ENCODE data around the gene IKZF2. TPM values are rescaled to one million over a fixed set of nuclear protein-coding genes. Genes with fewer than 3 reads are reported as not detected.

Gene IKZF2
- total RNA-seq, 2 experiments from 2014 or later = 20.0 to 45.1 TPM

DNA sequence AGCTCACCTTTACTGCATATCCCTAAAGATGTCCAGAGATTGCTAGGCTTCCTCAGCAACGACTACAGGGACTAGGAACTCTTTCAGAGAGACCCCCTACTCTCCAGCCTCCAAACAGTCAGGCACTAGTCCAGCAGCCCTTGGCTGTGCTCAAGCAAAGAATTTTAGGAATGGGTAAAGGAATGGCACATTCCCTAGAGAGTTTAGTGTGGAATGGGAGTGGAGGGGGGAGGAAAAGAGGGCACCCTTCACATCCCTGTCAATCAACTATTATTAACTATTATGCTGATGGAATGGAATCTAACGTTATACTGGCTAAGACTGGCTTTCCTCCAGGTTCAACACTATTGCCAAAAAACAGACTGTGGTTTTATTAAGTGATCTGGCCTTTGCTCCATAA lies 64.8 kb downstream of the IKZF2 start:
- CTCF ChIA-PET (ENCODE audit: unreplicated experiment) = no interaction called here

DNA sequence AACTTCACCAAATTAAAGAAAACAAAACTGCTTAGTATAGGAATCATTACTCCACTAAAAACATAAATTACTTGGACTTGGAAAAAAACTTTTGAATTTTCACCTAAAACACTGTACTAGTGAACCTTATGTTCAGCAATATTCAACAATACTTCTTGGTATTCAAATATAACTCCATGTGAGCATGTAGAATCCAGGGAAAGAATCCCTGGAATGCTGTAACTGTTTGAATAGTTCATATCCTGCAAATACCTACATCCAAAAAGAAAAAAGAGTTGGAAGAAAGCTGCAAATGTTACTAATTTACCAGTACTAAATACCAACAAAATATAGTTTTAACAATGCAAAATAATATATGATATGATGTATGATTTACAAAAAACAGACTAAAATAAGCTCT lies 65.4 kb downstream of the IKZF2 start:
- Histone ChIP-seq H3K36me3 (ENCODE audit: insufficient read depth, low read length) (no peaks in the 10 kb centered on the region), H3K4me1 (ENCODE audit: insufficient read depth, low read length, poor library complexity, severe bottlenecking) (no peaks in the 10 kb centered on the region), H3K4me2 (ENCODE audit: low read length) (no peak overlapping the region), H2AFZ (ENCODE audit: low read length) (no peak overlapping the region), H3K79me2 (ENCODE audit: insufficient read depth, low read depth, low read length) (no peaks in the 10 kb centered on the region), H3K4me3 (ENCODE audit: low read depth, low read length, poor library complexity, severe bottlenecking) (no peak overlapping the region), H3K9me3 (ENCODE audit: low read length) (no peaks in the 10 kb centered on the region), H3K9me2 (ENCODE audit: insufficient read depth, low read length) (no peaks in the 10 kb centered on the region), H4K20me1 (ENCODE audit: insufficient read depth, low read length) (no peaks in the 10 kb centered on the region), H3K27ac (ENCODE audit: low read depth, low read length, poor library complexity, severe bottlenecking) (no peak overlapping the region)
- BruUV-seq (replicated peaks) = no TSS peak
- POLR2A ChIA-PET = interaction anchor here (0.7 kb wide), 1 partner anchor 10 kb away, joined by 3 read pairs; no protein-coding TSS in a partner anchor
- TF ChIP-seq EZH2phosphoT487 (IDR thresholded peaks at IDR 0.05; ENCODE audit: borderline replicate concordance, low read depth, low read length) = no peak
- TF ChIP-seq, protein P1, sequence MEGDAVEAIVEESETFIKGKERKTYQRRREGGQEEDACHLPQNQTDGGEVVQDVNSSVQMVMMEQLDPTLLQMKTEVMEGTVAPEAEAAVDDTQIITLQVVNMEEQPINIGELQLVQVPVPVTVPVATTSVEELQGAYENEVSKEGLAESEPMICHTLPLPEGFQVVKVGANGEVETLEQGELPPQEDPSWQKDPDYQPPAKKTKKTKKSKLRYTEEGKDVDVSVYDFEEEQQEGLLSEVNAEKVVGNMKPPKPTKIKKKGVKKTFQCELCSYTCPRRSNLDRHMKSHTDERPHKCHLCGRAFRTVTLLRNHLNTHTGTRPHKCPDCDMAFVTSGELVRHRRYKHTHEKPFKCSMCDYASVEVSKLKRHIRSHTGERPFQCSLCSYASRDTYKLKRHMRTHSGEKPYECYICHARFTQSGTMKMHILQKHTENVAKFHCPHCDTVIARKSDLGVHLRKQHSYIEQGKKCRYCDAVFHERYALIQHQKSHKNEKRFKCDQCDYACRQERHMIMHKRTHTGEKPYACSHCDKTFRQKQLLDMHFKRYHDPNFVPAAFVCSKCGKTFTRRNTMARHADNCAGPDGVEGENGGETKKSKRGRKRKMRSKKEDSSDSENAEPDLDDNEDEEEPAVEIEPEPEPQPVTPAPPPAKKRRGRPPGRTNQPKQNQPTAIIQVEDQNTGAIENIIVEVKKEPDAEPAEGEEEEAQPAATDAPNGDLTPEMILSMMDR (conservative IDR thresholded peaks at IDR 0.05; ENCODE audit: low read length) = no peak
- intact Hi-C loops (cut with micrococcal nuclease; ENCODE audit: unreplicated experiment) = no loop called here
- DNase-seq (ENCODE audit: low spot score) = no peak
- CTCF ChIA-PET (ENCODE audit: unreplicated experiment) = no interaction called here

More for the DNA sequence above, 64.8 kb downstream of the IKZF2 start:
- no peaks in the 10 kb centered on the region for H3K36me3 ChIP-seq (ENCODE audit: insufficient read depth, low read length)
- H3K4me2 ChIP-seq (ENCODE audit: low read length) = no peak overlapping the region
- H3K27ac ChIP-seq (ENCODE audit: low read depth, low read length, poor library complexity, severe bottlenecking) = no peak overlapping the region
- H3K4me3 ChIP-seq (ENCODE audit: low read depth, low read length, poor library complexity, severe bottlenecking) = no peak overlapping the region
- H3K9me2 ChIP-seq (ENCODE audit: insufficient read depth, low read length) = no peaks in the 10 kb centered on the region
- no peaks in the 10 kb centered on the region for H3K9me3 ChIP-seq (ENCODE audit: low read length)
- H3K79me2 ChIP-seq (ENCODE audit: insufficient read depth, low read depth, low read length) = no peaks in the 10 kb centered on the region
- intact Hi-C loops (cut with micrococcal nuclease; ENCODE audit: unreplicated experiment) = no loop called here
- no peak for TF ChIP-seq EZH2phosphoT487 (IDR thresholded peaks at IDR 0.05; ENCODE audit: borderline replicate concordance, low read depth, low read length)
- TF ChIP-seq, protein P1 (conservative IDR thresholded peaks at IDR 0.05; ENCODE audit: low read length) = no peak
- no peak overlapping the region for H2AFZ ChIP-seq (ENCODE audit: low read length)
- POLR2A ChIA-PET = interaction anchor here (0.7 kb wide), 1 partner anchor 9 kb away, joined by 3 read pairs; no protein-coding TSS in a partner anchor
- no peaks in the 10 kb centered on the region for H4K20me1 ChIP-seq (ENCODE audit: insufficient read depth, low read length)
- BruUV-seq (replicated peaks) = no TSS peak
- H3K4me1 ChIP-seq (ENCODE audit: insufficient read depth, low read length, poor library complexity, severe bottlenecking) = no peaks in the 10 kb centered on the region
- DNase-seq (ENCODE audit: low spot score) = no peak

DNA sequence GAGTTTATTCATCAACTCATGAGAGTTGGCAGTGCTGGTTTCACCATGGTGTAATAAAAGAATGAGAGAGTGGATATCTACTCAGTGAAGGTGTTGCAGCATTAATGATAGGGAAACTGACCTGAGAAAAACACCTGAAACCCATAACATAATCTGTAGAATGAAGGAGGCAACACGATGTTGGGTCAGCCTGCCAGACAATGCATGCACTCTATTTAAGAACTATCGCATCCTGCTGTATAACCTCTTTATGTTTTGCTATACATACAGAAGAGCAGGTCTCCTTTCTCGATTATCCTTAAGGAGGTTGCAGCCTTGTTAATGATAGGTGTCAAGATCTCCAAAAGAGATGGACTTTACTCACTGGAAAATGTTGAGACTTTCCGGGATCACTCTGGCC lies 65.9 kb downstream of the IKZF2 start:
- H3K9me2 ChIP-seq (ENCODE audit: insufficient read depth, low read length) = no peaks in the 10 kb centered on the region
- H3K4me2 ChIP-seq (ENCODE audit: low read length) = no peak overlapping the region
- no peaks in the 10 kb centered on the region for H4K20me1 ChIP-seq (ENCODE audit: insufficient read depth, low read length)
- no peaks in the 10 kb centered on the region for H3K4me1 ChIP-seq (ENCODE audit: insufficient read depth, low read length, poor library complexity, severe bottlenecking)
- no peak for DNase-seq (ENCODE audit: low spot score)
- H3K9me3 ChIP-seq (ENCODE audit: low read length) = no peaks in the 10 kb centered on the region
- no peak overlapping the region for H3K27ac ChIP-seq (ENCODE audit: low read depth, low read length, poor library complexity, severe bottlenecking)
- intact Hi-C loops (cut with micrococcal nuclease; ENCODE audit: unreplicated experiment) = no loop called here
- ChIA-PET POLR2A (no interaction called here), CTCF (ENCODE audit: unreplicated experiment) (no interaction called here)
- no peak for TF ChIP-seq EZH2phosphoT487 (IDR thresholded peaks at IDR 0.05; ENCODE audit: borderline replicate concordance, low read depth, low read length)
- TF ChIP-seq, protein P1 (conservative IDR thresholded peaks at IDR 0.05; ENCODE audit: low read length) = no peak
- no peaks in the 10 kb centered on the region for H3K36me3 ChIP-seq (ENCODE audit: insufficient read depth, low read length)
- no TSS peak for BruUV-seq (replicated peaks)
- H3K79me2 ChIP-seq (ENCODE audit: insufficient read depth, low read depth, low read length) = no peaks in the 10 kb centered on the region
- no peak overlapping the region for H3K4me3 ChIP-seq (ENCODE audit: low read depth, low read length, poor library complexity, severe bottlenecking)
- no peak overlapping the region for H2AFZ ChIP-seq (ENCODE audit: low read length)

Data from OCI-LY7 (cell line).